Body of pancreas (tissue), 4 donors: ENCODE data around the gene SPATA4. TPM values are rescaled to one million over a fixed set of nuclear protein-coding genes. Genes with fewer than 3 reads are reported as not detected.

Source experiments
- ATAC-seq: fragments of 150-250 bp; one replicate; pipeline ENCODE4 v1.9.1; 2016
- DNase-seq, 4 donors: peaks; one replicate each; pipeline ENCODE4 v3.0.0-alpha.2; 2019
- H3K27ac ChIP-seq, 4 donors: fragments of 200-600 bp; sonication (generic); 1 replicate in 3 of 4; 2 replicates in 1 of 4; pipeline versions ENCODE4 v1.5.1 to v1.6.1; 2016 to 2019; ENCODE audit warnings: mild to moderate bottlenecking in 1 of 4, mixed read lengths in 1 of 4, moderate library complexity in 1 of 4
- H3K27me3 ChIP-seq, 2 donors: fragments of 200-600 bp; sonication (generic); one replicate each; pipeline ENCODE4 v1.6.0; 2016; ENCODE audit warnings: mild to moderate bottlenecking in 1 of 2
- H3K36me3 ChIP-seq, 2 donors: fragments of 200-600 bp; sonication (generic); replicated peaks in 1 of 2; 2 replicates each; pipeline ENCODE4 v1.5.1; 2016; ENCODE audit warnings: low read depth in 2 of 2; ENCODE audit not compliant: insufficient read depth in 1 of 2
- H3K4me1 ChIP-seq: fragments of 200-600 bp; sonication (generic); one replicate; pipeline ENCODE4 v1.6.0; 2016
- H3K4me3 ChIP-seq, 2 donors: fragments of 200-600 bp; sonication (generic); 1 replicate in 1 of 2; 2 replicates in 1 of 2; pipeline ENCODE4 v1.5.1; 2016 to 2019
- H3K9me3 ChIP-seq, 3 donors: fragments of 200-600 bp; sonication (generic); 1 replicate in 2 of 3; 2 replicates in 1 of 3; pipeline ENCODE4 v1.5.1; 2016
- CTCF ChIP-seq, 7 experiments: fragments of 450-650 bp in 4 of 7; fragments of 200-600 bp in 3 of 7; sonication (generic) in 3 of 7; IDR thresholded peaks; one replicate each; pipeline ENCODE4 v1.5.1; 2016 to 2019; ENCODE audit warnings: antibody characterized with exemption in 7 of 7
- POLR2A ChIP-seq, 3 donors: fragments of 450-650 bp; IDR thresholded peaks; one replicate each; pipeline ENCODE4 v1.6.1; 2016; ENCODE audit warnings: antibody characterized with exemption in 3 of 3, mild to moderate bottlenecking in 2 of 3
- WGBS, 2 donors: methylation state at CpG; one replicate each; pipeline ENCODE4 v1.1.5; 2017; 5-methylcytosine and 5-hydroxymethylcytosine counted together
- intact Hi-C: fragments of 100-400 bp; cut with DNase I; formaldehyde crosslinking; loops from one replicate; pipeline ENCODE4 v1.15.1; 2023
- total RNA-seq, 2 donors: library from RNA; depleted of rRNA; stranded (reverse); fragments of >200 nt; gene quantifications; one replicate each; pipeline ENCODE4 v1.1.0, GENCODE V29; 2016

Gene SPATA4
- total RNA-seq, 2 donors from 2014 or later, result not detected

- Histone ChIP-seq H3K4me3 (no peak overlapping the region), H3K9me3 (no peaks in the 10 kb centered on the region), H3K27me3 (no peaks in the 10 kb centered on the region), H3K4me1 (no peaks in the 10 kb centered on the region), H3K27ac (no peak overlapping the region), H3K36me3 (no peaks in the 10 kb centered on the region)
- 46 to 48% methylated on average over 7 of the region's 7 CpGs for WGBS, 2 donors
- intact Hi-C loops, result no loop called here
- TF ChIP-seq POLR2A (IDR thresholded peaks at IDR 0.05) (no peak), CTCF (IDR thresholded peaks at IDR 0.05) (no peak)
- DNase-seq, result no peak
- ATAC-seq, result no peak
These were observed 42.8 kb upstream of the SPATA4 start for GRCh38 chr4:176238157-176238610.

- Histone ChIP-seq H3K36me3 (no peaks in the 10 kb centered on the region), H3K4me1 (no peaks in the 10 kb centered on the region), H3K9me3 (no peaks in the 10 kb centered on the region), H3K27ac (no peak overlapping the region), H3K27me3 (no peaks in the 10 kb centered on the region), H3K4me3 (no peak overlapping the region)
- DNase-seq (no peak), ATAC-seq (no peak)
- intact Hi-C loops, result no loop called here
- 39 to 42% methylated on average over 5 of the region's 5 CpGs for WGBS, 2 donors
- TF ChIP-seq POLR2A (IDR thresholded peaks at IDR 0.05) (no peak), CTCF (IDR thresholded peaks at IDR 0.05) (no peak)
These were observed 41.6 kb upstream of the SPATA4 start for GRCh38 chr4:176236946-176237345.

- no peak overlapping the region for H3K27ac ChIP-seq
- H3K36me3 ChIP-seq, result no peaks in the 10 kb centered on the region
- TF ChIP-seq POLR2A (IDR thresholded peaks at IDR 0.05) (no peak), CTCF (IDR thresholded peaks at IDR 0.05) (no peak)
- no peaks in the 10 kb centered on the region for H3K4me1 ChIP-seq
- H3K4me3 ChIP-seq, result no peak overlapping the region
- H3K9me3 ChIP-seq, result no peaks in the 10 kb centered on the region
- ATAC-seq (no peak), DNase-seq (no peak)
- 39 to 49% methylated on average over 4 of the region's 4 CpGs for WGBS, 2 donors
- intact Hi-C loops, result no loop called here
- H3K27me3 ChIP-seq, result no peaks in the 10 kb centered on the region
These were observed 35.5 kb upstream of the SPATA4 start for GRCh38 chr4:176230836-176231235.

- no peak for DNase-seq
- Histone ChIP-seq H3K9me3 (no peaks in the 10 kb centered on the region), H3K27me3 (no peaks in the 10 kb centered on the region), H3K36me3 (no peaks in the 10 kb centered on the region), H3K27ac (no peak overlapping the region), H3K4me1 (no peaks in the 10 kb centered on the region), H3K4me3 (no peak overlapping the region)
- no peak for ATAC-seq
- TF ChIP-seq POLR2A (IDR thresholded peaks at IDR 0.05) (no peak), CTCF (IDR thresholded peaks at IDR 0.05) (no peak)
- 51 to 62% methylated on average over 4 of the region's 4 CpGs for WGBS, 2 donors
- intact Hi-C loops, result no loop called here
These were observed 34.3 kb upstream of the SPATA4 start for GRCh38 chr4:176229645-176230044.

GRCh38 chr4:176226736-176227135 lies 31.4 kb upstream of the SPATA4 start:
- no peak overlapping the region for H3K27ac ChIP-seq
- H3K4me3 ChIP-seq, result no peak overlapping the region
- no peaks in the 10 kb centered on the region for H3K9me3 ChIP-seq
- TF ChIP-seq POLR2A (IDR thresholded peaks at IDR 0.05), result no peak
- no peak for TF ChIP-seq CTCF (IDR thresholded peaks at IDR 0.05)
- WGBS, 2 donors, result 64 to 75% methylated on average over 5 of the region's 5 CpGs
- DNase-seq (no peak), ATAC-seq (no peak)
- intact Hi-C loops, result no loop called here
- H3K4me1 ChIP-seq, result no peaks in the 10 kb centered on the region
- no peaks in the 10 kb centered on the region for H3K27me3 ChIP-seq
- no peaks in the 10 kb centered on the region for H3K36me3 ChIP-seq
